Mucosa of stomach (tissue), 1 donor: ENCODE data around the gene LRRC26.

Source experiments
- H3K27me3 ChIP-seq: one replicate; pipeline ENCODE4 v1.7.0; 2013; ENCODE audit warnings: mild to moderate bottlenecking, low read length; ENCODE audit not compliant: control insufficient read depth, insufficient read depth
- H3K36me3 ChIP-seq: one replicate; pipeline ENCODE4 v1.7.0; 2013; ENCODE audit warnings: low read length; ENCODE audit not compliant: control insufficient read depth, insufficient read depth
- H3K4me1 ChIP-seq: one replicate; pipeline ENCODE4 v1.7.0; 2013; ENCODE audit warnings: mild to moderate bottlenecking, low read length; ENCODE audit not compliant: control insufficient read depth, insufficient read depth
- H3K4me3 ChIP-seq: one replicate; pipeline ENCODE4 v1.7.0; 2013; ENCODE audit warnings: low read length
- H3K9ac ChIP-seq: one replicate; pipeline ENCODE4 v1.7.0; 2013; ENCODE audit warnings: mild to moderate bottlenecking, low read length, moderate library complexity
- H3K9me3 ChIP-seq: one replicate; pipeline ENCODE4 v1.7.0; 2013; ENCODE audit warnings: mild to moderate bottlenecking, low read length, moderate library complexity; ENCODE audit not compliant: control insufficient read depth
- donor health status: Pancreatic carcinoma.

The LRRC26 gene

GRCh38 chr9:137176302-137177182 is 6.7 kb upstream of the LRRC26 start:
- no peak overlapping the region for H3K4me3 ChIP-seq
- H3K27me3 ChIP-seq, result peaks cover 36% of the 10 kb centered on the region
- H3K36me3 ChIP-seq, result no peaks in the 10 kb centered on the region
- H3K4me1 ChIP-seq, result peaks cover 28% of the 10 kb centered on the region
- no peak overlapping the region for H3K9ac ChIP-seq
- H3K9me3 ChIP-seq, result no peaks in the 10 kb centered on the region

- Histone ChIP-seq H3K9ac (no peak overlapping the region), H3K4me3 (no peak overlapping the region), H3K27me3 (peaks cover 47% of the 10 kb centered on the region)
Measured at GRCh38 chr9:137175345-137175961, 5.6 kb upstream of the LRRC26 start.

DNA sequence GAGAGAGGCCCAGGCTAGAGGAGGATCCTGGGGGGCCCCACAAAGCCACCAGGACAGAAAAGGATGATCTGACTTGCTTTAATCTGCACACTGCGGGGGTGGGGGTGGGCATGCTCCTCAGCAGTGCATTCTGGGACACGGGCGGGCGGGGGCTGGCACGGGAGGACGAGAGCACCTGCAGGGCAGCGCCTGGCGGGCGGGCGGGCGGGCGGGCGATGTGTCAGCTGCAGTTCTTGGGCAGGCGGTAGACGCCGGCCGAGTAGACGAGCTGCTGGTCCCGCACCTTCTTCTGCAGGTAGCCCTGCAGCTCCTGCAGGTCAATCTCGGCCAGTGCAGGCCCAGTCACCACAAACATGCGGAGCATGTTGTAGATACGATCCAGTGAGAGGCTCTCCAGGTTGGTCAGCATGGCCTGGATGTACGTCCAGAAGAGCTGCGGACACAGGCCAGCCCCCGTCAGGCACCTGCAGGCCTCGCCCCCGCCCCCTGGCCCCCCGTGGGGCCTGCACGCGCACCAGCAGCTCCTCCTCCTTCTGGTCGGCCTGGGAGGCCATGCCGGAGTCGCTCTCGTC is 5.0 kb upstream of the LRRC26 start:
- Histone ChIP-seq H3K9ac (no peak overlapping the region), H3K36me3 (no peaks in the 10 kb centered on the region), H3K9me3 (no peaks in the 10 kb centered on the region), H3K27me3 (peaks cover 53% of the 10 kb centered on the region), H3K4me1 (peaks cover 34% of the 10 kb centered on the region), H3K4me3 (no peak overlapping the region)

More at GRCh38 chr9:137175345-137175961, 5.6 kb upstream of the LRRC26 start:
- Histone ChIP-seq H3K4me1 (peaks cover 28% of the 10 kb centered on the region), H3K36me3 (no peaks in the 10 kb centered on the region), H3K9me3 (no peaks in the 10 kb centered on the region)

DNA sequence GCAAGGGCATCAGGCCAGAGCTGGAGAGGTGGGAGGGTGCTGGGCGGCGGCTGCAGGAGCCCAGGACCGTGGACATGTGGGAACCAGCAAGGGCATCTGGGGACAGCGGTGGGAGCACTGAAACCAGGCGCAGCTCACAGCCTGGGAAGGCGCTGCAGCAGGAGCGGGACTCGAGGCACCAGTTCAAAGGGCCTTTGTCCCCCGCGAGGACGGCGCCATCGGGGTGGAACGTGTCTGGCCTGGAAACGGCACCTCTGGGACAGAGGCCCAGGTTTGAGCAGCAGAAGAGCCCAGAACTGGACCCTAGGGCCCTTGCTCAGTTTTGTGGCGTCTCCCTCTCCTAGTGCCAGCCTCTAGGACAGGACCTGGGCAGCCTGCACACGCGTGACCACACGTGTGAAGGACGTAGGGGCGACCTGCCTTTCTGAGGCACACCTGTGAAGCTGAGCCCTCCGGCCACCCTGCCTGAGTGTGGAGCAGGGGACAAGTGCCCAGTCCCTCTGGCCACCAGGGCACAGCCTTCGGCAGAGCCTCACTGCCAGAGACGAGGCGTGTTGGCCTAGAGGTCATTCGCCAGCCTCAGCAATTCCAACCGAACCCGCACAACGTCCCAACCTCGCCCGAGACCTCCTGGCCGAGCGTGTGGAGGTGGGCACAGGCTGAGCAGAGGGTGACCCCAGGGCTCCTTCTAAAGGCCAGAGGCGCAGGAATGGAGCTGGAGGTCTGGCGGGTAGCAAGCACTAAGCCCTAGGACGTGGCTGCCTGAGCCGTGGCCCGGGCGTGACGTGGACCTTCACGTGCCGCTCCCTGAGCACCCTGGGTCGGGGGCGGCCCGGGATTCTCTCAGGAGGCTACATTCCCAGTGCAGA is 4.2 kb upstream of the LRRC26 start:
- peaks cover 59% of the 10 kb centered on the region for H3K27me3 ChIP-seq
- H3K9me3 ChIP-seq, result no peaks in the 10 kb centered on the region
- H3K9ac ChIP-seq, result no peak overlapping the region
- peaks cover 41% of the 10 kb centered on the region for H3K4me1 ChIP-seq
- no peaks in the 10 kb centered on the region for H3K36me3 ChIP-seq
- no peak overlapping the region for H3K4me3 ChIP-seq

DNA sequence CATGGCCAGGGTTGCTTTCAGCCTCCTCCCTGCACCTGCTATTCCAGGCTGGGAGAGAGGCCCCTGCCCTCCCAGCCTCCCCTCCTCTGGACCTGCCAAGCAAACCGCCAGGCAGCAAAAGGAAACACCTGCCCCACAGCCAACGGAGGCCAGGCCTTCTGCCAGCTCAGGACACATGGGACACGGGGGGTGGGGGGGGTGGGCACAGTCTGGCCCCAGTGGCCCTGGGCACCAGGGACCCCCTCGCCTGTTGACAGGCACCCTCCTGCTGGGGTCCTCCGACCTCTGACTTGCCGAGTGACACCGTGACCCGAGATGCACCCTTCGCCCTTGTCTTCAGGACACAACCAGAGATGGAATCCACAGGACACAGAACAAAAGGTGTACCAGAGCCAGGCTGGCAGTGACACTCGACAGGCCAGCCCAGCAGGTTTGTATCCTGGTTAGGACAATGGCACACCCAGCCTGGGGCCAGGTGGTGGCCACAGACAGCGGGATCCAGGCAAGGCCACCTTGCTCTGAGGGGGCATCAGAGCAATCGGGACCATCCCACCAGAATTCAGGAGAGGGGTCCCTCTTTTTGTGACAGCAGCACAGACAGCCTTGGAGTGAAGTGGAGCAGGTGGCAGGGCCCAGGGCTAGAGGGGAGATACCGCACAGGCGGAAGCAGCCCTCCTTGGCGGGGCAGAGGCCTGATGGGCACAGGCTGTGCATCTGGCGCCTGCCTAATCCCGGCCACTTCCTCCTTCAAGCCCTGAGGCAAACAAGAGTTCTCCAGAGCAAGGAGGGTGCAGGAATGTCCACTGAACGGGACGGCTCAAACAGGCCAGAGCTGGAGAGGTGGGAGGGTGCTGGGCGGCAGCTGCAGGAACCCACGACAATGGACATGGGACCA is 3.3 kb upstream of the LRRC26 start:
- Histone ChIP-seq H3K27me3 (peaks cover 60% of the 10 kb centered on the region), H3K4me1 (peaks cover 44% of the 10 kb centered on the region), H3K9me3 (no peaks in the 10 kb centered on the region), H3K4me3 (no peak overlapping the region), H3K9ac (no peak overlapping the region), H3K36me3 (no peaks in the 10 kb centered on the region)

DNA sequence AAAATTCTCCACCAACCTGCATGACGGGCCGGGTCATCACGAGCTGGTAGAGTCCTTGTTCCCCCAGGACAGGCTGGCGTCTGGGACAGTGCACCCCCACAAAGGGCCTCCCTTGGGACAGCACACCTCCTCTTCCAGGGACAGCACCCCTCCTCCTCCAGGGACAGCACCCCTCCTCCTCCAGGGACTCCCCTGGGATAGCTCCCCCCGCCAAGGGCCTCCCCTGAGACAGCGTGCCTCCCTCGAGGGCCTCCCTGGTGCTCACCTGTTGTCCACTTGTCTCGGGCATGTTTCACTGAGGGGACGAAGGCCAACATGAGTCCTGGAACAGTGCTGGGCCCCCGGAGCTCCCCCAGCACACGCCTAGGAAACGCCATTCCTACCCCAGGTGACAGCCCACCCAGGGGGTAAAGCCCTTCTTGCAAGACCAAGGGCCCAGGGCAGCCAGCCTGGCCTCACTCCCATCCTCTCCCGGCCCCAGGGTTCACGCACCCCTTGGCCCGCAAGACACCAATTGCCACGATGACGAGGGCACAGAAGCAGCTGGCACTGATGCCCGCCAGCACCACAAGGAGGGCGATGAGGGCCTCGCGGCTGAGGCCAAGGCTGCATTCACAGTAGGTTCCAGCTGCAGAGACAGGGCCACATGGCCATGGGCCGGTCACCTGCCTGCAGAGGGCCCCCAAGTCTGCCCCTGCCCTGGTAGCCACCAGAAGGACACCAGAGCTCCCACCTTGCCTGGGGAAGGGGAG is 1.5 kb upstream of the LRRC26 start:
- H3K4me3 ChIP-seq, result no peak overlapping the region
- peaks cover 78% of the 10 kb centered on the region for H3K27me3 ChIP-seq
- no peaks in the 10 kb centered on the region for H3K9me3 ChIP-seq
- no peak overlapping the region for H3K9ac ChIP-seq
- peaks cover 40% of the 10 kb centered on the region for H3K4me1 ChIP-seq
- no peaks in the 10 kb centered on the region for H3K36me3 ChIP-seq

- H3K27me3 ChIP-seq, result peaks cover 84% of the 10 kb centered on the region
- no peak overlapping the region for H3K9ac ChIP-seq
Measured at GRCh38 chr9:137170486-137171148, 766 bp upstream of the LRRC26 start.

GRCh38 chr9:137168904-137169856 is 671 bp downstream of the LRRC26 start:
- no peak overlapping the region for H3K4me3 ChIP-seq
- peaks cover 89% of the 10 kb centered on the region for H3K27me3 ChIP-seq
- no peak overlapping the region for H3K9ac ChIP-seq
- no peaks in the 10 kb centered on the region for H3K36me3 ChIP-seq
- H3K4me1 ChIP-seq, result peaks cover 34% of the 10 kb centered on the region
- H3K9me3 ChIP-seq, result no peaks in the 10 kb centered on the region

More at GRCh38 chr9:137170486-137171148, 766 bp upstream of the LRRC26 start:
- Histone ChIP-seq H3K4me3 (no peak overlapping the region), H3K9me3 (no peaks in the 10 kb centered on the region), H3K4me1 (peaks cover 40% of the 10 kb centered on the region), H3K36me3 (no peaks in the 10 kb centered on the region)

DNA sequence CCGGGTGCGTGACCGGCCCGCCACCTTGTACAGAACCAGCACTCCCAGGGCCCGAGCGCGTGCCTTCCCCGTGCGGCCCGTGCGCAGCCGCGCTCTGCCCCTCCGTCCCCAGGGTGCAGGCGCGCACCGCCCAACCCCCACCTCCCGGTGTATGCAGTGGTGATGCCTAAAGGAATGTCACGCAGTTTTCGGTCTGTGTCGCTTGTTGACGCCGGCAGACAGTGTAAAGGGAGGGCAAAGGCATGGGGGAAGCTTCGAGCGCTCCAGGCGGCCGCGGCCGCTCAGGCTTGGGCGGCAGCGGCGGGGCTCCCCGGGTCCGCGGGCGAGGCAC is 1.3 kb downstream of the LRRC26 start:
- H3K27me3 ChIP-seq, result peaks cover 89% of the 10 kb centered on the region
- H3K9me3 ChIP-seq, result no peaks in the 10 kb centered on the region
- no peaks in the 10 kb centered on the region for H3K36me3 ChIP-seq
- H3K9ac ChIP-seq, result no peak overlapping the region
- H3K4me3 ChIP-seq, result no peak overlapping the region
- peaks cover 33% of the 10 kb centered on the region for H3K4me1 ChIP-seq
